Islet precursor cell (in vitro differentiated cells): ENCODE data around the gene AGTR1.

Experiments used
- DNase-seq: peaks from one replicate; pipeline ENCODE4 v3.0.0-alpha.2; 2018

Gene AGTR1

DNA sequence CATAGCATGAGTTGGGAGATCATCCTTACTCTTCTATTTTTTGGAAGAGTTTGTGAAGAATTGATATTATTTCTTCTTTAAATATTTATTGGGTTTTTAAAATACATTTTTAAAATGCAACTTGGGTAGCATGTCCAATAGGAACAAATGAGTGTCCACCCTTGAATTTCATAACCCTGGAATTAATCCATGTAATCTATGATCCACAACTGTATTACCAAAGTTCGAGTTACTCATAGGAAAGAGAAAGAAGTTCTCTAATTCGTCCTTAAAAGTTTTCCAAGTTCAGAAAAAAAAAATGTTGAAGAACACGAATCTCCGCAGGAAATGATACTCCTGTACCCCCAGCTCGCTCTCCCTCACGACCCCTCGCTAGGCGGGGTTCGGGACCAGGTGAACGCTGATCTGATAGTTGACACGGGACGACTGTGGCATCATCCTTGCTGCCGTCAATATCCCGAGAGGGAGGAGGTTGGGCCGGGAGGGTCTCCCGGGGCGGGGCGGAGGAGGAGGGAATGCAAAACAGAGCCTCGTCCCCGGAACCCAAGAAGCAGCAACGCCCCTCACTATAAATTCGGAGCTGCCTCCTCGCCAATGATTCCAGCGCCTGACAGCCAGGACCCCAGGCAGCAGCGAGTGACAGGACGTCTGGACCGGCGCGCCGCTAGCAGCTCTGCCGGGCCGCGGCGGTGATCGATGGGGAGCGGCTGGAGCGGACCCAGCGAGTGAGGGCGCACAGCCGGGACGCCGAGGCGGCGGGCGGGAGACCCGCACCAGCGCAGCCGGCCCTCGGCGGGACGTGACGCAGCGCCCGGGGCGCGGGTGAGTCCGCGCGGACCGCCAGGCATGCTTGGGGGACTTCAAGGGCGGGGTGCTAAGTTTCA lies at the start of gene AGTR1:
Gene AGTR1, plus strand, starts transcription at position 598 of the 884 bp plus-strand sequence. CDS start 43,133 bp downstream, outside the sequence.
- peak; percentile 92 for DNase-seq

DNA sequence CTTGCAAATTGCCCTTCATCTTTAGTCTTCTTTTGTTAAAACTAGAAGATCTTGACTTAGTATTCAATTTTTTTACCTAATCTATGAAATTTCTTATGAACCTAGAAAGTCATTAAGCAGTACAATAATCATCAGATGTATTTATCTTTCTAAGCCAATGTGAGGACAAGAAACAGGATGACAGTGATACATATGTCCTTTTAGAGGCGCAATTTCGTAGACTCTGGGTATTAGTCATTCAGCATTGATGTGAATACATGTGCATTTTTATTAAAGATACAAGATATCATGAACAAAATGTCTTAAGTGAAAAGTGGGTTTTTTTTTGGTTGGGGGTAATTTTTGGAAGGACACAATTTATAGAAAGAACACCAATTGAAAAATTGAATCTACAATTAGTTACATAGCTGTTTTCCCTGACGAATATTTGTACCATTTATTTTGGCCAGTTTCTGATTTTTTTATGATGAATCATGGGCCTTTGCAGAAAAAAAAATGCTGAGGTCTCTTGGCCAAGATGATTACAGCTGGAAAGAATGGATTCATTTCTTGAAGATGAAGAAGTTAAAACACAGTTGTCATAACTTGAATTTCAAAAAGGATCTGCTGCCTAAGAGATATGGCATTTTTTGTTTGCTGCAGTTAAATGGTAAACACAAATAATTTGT lies 48.9 kb upstream of the AGTR1 start:
- no peak for DNase-seq

DNA sequence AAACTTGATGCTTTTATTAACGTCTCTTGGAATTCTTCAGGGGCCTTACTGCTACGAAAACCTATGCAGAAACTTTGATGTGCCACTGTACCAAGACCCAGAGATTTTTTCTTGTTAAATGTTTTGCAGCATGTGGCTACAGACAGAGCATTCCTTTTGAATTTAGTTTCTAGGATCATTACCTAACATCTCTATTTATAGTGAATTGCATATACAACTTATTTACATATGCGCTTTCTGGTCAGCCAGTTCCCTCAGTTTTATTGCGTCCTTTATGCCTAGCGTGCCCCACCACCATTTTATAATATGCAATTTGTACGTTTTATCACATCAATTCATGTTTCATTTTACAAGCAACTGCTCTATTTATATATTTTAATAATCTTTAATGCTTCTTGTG lies 46.2 kb upstream of the AGTR1 start:
- DNase-seq, result no peak

DNA sequence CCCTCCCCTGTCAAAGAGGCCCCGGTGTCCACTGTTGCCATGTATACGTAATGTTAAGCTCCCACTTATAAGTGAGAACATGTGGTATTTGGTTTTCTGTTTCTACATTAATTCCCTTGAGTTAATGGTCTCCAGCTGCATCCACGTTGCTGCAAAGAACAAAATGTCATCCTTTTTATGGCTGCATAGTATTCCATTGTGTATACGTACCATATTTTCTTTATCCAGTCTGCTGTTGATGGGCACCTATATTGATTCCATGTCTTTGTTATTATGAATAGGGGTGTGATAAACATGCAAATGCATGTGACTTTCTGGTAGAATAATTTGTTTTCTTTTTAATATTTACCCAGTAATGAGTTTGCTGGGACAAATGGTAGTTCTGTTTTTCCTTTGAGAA lies 43.3 kb upstream of the AGTR1 start:
- DNase-seq, result no peak

DNA sequence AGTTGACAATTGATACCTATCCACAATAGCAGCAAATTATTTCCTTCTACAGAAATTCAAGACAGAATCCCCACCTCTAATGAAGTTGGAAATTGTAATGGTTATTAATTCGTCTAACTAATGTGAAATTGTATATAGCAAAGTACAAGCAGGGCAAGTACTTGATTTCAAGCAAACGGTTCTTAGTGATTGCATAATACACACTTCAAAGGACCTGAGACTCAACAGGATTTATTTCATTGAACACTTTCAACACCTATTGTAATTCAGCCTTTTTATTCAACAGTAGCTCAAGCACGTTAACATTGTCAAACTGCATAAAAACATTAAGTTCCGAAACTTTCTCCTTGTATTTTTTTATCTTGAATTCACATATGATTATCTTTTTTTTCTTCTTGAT lies 40.2 kb upstream of the AGTR1 start:
- DNase-seq, result no peak

DNA sequence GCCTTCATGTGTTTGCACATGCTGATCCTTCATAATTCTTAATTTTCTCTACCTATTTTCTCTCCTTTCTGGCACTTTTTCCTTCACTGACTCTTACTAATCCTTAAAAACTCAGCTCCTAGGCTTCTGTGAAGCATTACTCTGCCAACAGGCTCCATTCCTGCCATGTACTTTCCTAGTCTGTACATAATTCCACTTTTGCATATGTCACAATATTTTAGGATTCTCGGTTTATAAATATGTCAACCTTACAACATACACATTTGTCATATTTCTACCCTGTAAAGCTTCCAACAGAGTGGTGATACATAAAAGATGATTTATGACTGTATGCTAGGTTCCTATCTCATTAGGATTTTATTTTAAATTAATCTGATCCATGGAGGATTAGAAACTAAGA lies 38.2 kb upstream of the AGTR1 start:
- DNase-seq, result no peak

DNA sequence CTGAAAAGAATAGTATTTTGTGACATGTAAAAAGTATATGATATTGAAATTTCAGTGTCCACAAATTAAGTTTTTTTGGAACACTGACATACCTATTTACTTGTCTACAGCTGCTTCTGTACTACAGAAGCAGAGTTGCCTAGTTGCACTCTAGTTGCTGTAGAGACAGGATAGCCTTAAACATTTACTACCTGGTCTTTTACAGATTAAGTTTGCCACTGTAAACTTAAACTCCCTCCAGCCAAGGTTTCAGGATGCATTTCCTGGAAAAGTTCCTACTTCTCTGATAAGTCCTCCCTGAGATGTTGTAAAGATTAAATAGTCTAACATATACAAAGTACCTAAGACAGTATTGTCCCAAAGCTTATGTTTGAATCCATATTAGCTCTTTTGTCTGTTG lies 17.4 kb upstream of the AGTR1 start:
- DNase-seq, result no peak

DNA sequence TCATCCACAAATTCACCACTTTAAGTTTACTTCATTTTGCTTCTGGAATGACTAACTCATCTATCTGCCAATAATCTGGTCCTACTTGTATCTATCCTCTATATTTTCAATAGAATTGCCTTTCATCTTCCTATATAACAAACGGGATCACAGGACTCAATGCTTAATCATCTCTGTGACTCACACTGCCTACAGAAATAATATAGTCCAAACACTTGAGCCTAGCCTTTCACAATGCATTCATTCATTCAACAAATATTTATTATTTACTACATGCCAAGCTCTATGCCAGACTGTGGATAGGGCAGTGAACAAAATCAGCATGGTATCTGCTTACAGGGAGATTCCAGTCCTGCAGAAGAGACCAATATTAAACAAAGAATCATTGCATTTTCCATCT lies 16.6 kb upstream of the AGTR1 start:
- no peak for DNase-seq

DNA sequence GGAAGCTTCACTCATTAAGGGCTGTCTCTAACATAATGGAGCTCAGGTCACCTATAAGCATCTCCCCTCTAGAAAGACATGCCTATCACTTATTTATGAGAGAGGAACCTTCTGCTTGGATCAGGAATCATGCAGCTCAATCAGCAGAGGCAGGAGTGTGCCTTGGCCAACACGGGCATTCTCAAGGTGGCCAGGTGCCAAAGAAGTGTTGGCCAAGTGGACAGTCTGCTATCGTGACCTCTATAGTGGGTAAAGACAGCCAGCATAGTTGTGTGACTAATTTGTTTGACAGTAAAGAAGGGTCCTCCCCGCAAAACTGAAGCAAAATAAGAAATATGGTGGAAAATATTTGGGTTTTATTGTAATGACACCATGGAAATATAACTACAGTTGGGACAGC lies 14.7 kb upstream of the AGTR1 start:
- DNase-seq, result no peak

DNA sequence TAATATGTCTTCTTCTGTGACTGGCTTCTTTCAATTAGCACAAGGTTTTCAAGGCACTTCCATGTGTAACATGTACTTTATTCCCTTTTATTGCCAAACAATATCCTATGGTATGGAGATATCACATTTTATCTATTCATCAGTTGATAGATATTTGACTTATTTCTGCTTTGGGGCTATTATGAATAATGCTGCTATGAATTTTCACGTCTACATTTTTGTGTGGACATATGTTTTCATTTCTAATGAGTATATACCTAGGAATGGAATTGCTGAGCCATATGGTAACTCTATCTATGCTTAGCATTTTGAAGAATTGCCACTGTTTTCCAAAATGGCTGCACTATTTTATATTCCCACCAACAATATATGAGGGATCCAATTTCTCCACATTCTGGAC lies 3.6 kb upstream of the AGTR1 start:
- no peak for DNase-seq

DNA sequence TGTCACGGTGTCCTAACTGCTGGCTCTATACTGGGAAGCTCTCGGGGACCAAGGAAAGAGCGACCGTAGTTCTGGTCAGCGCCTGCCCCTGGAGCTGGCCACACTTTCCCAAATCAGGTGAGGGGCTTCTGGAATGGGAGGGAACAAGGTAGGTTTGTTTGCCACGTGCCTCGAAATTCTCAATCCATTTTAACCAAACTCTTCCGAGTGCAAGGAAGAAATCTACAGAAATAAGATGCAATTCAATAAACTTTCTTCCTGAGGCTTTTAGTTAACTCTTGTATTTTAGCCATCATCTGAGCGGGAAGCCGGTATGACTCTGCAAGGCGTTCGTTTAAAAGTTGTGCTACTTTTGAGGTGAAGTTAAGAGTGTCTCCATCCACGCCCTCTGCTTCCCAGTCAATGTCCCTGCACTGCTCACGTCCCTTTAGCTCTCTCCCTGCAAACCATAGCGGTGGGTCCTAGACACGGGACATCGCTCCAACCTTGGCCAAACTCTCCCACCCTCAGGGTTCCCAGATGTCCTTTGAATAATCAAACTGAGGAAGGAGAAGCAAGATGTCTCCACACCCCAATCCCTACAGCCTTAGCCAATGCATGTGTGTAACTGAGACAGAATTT lies 597 bp downstream of the AGTR1 start:
- DNase-seq, result no peak

DNA sequence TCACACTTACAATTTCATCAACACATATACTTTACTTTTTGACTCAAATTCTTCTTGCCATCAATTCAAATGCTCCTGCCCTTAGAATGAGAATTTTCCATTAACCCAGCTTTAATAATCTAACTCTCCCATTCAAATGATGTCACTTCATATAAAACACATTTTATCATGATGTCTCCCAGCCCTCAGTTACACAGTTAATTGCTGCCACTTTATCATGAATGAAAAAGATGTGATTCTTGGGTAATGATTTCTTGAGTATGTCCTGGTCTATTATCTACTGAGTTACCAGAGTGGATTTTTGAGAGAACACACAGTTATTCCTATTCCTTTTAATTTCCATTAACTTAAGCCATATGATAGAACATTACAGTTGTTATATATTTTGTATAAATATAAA lies 7.6 kb downstream of the AGTR1 start:
- no peak for DNase-seq

DNA sequence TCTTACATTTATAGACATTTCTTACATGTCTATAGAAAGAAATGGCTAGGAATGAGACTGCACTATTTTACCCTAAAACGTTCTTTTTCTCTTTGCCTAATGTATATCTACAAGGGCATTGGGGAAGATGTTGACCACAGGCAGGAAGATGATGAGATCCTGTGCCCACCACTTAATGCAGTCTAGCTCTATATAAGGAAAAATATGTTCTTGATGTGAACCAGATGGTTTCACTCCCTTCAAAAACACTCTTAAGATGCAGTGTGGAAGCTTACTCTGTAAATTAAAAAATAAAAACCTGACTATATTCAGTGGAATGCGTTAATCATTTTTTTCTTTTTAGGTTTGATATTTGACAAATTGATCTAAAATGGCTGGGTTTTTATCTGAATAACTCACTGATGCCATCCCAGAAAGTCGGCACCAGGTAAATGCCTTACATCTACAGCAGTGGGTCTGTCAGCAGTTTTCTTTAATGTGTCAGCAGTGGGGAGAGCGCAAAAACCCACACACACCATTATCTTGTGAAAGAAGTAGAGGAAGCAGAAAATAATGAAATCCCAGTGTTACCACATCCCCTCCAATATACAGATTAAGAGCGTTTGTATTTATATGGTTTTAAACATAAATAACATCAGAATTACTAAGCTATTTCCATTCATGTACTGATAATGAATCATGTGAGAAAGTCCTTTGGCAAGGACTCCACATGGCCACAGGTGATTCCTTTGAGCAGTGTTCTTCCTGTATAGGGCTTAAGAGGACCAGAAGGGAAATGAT lies 10.1 kb downstream of the AGTR1 start:
- no peak for DNase-seq

DNA sequence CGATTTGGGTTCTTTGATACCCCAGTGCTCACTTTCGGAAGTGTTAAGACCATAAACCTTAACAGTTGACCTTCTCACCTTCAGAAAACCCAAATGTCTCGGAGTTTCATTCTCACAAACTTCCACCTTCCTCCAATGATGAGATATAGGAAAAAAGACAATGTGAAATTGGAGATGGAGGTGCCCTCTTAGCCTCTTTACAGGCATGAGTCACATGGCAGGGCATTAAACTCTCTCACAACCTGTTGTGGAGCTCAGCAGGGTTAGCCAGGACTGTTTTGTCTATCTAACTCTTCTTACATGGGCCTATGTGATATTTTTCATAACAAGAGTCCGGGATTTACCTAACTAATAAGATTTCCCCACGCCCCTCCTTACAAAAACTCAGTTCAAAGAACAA lies 10.7 kb downstream of the AGTR1 start:
- DNase-seq, result no peak

DNA sequence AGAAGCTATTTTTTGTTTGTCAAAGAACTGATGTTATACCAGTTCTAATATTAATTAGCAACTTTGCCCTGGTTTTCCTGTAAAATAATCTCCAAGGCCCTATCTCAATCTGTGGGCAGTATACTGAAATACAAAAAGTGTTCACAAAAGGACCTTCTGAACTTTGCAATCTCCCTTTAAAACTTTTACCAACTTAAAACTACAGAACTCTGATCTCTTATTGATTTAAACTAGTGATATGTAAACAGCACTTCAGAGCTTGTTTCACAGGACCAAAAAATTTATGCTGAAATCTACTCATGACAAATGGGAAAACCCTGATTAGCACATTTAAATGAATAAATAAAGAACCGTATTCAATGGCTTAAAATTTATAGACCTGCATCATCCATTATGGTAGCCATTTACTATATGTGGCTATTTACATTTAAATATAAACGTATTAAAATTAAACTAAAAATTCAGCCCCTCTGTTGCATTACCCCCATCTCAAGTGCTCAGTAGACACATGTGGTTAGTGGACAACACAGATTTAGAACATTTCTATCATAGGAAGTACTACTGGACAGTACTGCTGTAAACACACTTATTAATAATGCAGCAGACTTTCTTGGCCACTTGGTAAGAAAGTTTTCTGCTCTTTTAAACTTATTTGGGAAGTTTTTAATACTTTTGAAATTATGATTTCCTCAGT lies 12.0 kb downstream of the AGTR1 start:
- no peak for DNase-seq

DNA sequence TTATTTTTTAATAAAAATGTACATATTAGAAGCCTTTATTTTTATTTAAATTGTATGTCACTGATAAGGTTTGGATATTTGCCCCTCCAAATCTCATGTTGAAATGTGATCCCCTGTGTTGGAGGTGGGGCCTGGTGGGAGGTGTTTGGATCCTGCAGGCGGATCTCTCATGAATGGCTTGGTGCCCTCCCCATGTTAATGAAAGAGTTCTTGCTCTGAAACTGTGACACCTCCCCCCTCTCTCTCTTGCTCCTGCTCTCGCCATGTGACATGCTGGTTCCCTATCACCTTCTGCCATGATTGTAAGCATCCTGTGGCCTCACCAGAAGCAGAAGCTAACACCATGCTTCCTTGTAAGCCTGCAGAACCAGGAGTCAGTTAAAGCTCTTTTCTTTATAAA lies 13.0 kb downstream of the AGTR1 start:
- DNase-seq, result no peak

DNA sequence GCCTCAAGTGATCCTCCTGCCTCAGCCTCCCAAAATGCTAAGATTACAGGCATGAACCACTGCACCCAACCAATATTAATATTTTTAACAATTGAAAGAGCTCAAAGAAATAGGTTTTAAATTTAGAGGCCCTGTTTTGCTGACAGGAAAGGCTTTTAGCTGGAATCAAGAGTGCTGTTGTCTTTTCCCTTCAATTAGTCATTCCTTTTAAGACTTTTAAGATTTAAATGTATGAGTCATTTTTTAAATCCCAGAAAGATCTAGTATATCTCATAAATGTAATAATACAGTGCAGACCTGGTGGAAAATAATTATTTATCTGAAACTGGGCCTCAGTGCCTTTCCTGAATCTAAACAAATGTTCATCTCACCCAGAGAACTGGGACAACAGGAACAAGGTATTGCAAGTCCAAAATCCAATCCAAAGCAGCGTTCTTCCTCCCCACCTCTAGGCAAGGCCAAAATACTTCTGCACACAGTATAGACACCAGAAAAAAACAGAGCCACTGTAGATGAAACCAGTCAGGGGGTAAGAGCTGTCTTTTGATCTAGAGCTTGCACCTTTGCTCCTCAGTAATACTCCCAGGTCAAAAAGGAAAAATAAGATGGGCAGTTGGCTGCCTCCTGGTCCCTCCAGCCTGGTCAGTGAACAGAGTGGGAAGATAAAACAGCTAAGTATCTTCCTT lies 14.4 kb downstream of the AGTR1 start:
- DNase-seq, result no peak

DNA sequence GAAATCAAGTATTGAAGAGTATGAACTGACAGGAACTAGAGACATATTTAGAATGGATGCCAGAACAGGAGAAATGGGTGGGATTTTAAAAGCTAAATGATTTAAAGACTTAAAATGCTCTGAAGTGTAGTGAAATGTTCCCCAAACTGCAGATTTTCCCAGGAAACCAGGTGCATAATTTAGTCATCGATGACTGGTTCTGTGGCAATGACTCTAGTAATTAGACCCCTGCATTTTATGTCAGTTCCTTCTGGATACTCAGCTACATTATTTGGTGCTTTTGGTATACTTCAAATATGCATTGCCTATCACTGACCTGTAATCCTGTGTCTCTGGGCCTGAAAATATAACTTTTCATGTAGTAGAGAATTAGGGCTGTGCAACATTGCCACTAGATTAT lies 16.8 kb downstream of the AGTR1 start:
- DNase-seq, result no peak

DNA sequence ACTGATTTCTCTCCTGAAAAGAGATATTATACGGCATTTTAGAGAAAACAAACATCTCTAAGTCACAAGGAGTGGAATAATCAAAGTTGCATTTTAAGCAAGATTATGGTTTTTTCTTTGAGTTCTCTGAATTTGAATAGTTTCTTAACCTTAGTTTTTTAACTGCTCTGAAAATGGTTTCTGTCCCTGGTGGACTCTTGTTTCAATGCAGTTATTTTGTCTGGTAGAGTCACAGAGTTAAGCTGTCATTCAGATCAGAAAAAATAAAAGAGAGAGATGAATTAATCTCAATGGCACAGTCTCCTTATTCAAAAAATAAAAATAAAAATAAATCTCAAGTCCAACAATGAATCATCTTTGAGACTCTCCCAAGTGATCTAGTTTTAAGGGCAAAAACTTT lies 19.0 kb downstream of the AGTR1 start:
- no peak for DNase-seq

DNA sequence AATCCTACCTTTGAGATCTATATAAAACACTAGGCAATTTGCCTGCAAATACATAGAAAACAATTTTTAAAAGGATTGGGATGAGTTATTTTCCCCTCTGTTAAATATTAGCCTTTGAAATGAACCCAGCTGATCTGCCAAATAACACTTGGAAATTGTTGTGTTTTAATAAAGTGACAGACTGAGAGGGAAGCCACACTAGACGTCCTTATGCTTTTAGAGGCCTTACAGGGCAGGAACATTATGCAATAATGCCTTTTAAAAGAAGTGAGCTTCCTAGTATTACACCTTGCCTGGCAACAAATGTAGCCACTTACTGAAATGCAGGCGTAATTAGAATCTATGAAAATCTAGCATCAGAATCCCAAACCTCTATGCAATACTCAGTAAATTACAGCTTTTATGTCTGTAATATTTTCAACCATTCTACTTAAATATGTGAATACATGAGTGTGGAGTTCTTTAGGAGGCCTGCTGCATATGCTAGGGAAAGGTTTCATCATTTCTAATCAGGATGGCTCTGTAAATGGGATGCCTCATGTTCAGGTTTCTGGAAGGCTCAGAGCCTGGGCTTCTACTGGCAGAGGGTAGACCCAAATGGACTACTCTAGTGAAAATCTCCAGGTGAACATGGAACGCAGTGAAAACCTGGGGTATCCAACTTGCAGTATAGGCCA lies 20.3 kb downstream of the AGTR1 start:
- DNase-seq, result no peak
